HepG2 (cell line): ENCODE measurements around the gene MTOR. TPM values are rescaled to one million over a fixed set of nuclear protein-coding genes. Genes with fewer than 3 reads are reported as not detected.

ENCODE experiments used
- ATF1 ChIP-seq: IDR thresholded peaks from 2 replicates; pipeline ENCODE4 v1.6.1; 2016; ENCODE audit warnings: mild to moderate bottlenecking, control low read depth
- ATF7 ChIP-seq, 2 experiments: fragments of 450-650 bp in 1 of 2; sonication (generic) in 1 of 2; formaldehyde crosslinking in 1 of 2; IDR thresholded peaks; 2 replicates each; pipeline versions ENCODE4 v1.4.0 to v1.6.1; 2016 to 2020; ENCODE audit warnings: antibody characterized with exemption in 1 of 2, mild to moderate bottlenecking in 1 of 2, missing genetic modification reagents in 1 of 2
- CREB1 ChIP-seq, 2 experiments: fragments of 450-650 bp in 1 of 2; IDR thresholded peaks; 2 replicates each; pipeline ENCODE4 v1.6.1; 2016 to 2017; ENCODE audit warnings: control low read depth in 1 of 2, mild to moderate bottlenecking in 1 of 2, missing compliant biosample characterization in 1 of 2, missing genetic modification characterization in 1 of 2
- FOXK2 ChIP-seq: fragments of 450-650 bp; IDR thresholded peaks from 2 replicates; pipeline ENCODE4 v1.6.1; 2016
- KAT8 ChIP-seq: IDR thresholded peaks from 2 replicates; pipeline ENCODE4 v1.6.1; 2016; ENCODE audit warnings: missing genetic modification reagents, missing compliant biosample characterization
- MED1 ChIP-seq: sonication (generic); formaldehyde crosslinking; IDR thresholded peaks from 2 replicates; pipeline ENCODE4 v1.4.0; 2020; ENCODE audit warnings: missing genetic modification reagents
- MTA1 ChIP-seq: sonication (generic); formaldehyde crosslinking; IDR thresholded peaks from 2 replicates; pipeline ENCODE4 v1.4.0; 2020; ENCODE audit warnings: missing genetic modification reagents, mild to moderate bottlenecking, borderline replicate concordance
- MZF1 ChIP-seq: sonication (generic); formaldehyde crosslinking; IDR thresholded peaks from 2 replicates; pipeline ENCODE4 v1.8.1; 2023; ENCODE audit warnings: mild to moderate bottlenecking, missing genetic modification reagents, borderline replicate concordance
- RBM39 ChIP-seq: fragments of 200-400 bp; formaldehyde crosslinking; IDR thresholded peaks from one replicate; pipeline ENCODE4 v1.6.1; 2018; ENCODE audit warnings: antibody characterized with exemption, mild to moderate bottlenecking, low read depth, low read length; ENCODE audit not compliant: poor library complexity, severe bottlenecking
- RELA ChIP-seq: sonication (generic); formaldehyde crosslinking; IDR thresholded peaks from 2 replicates; pipeline ENCODE4 v1.4.0; 2020; ENCODE audit warnings: missing genetic modification reagents
- STAT5B ChIP-seq: sonication (generic); formaldehyde crosslinking; IDR thresholded peaks from 2 replicates; pipeline ENCODE4 v1.4.0; 2020; ENCODE audit warnings: missing genetic modification reagents
- THAP11 ChIP-seq: IDR thresholded peaks from 2 replicates; pipeline ENCODE4 v1.6.1; 2016; ENCODE audit warnings: missing biosample characterization, missing genetic modification reagents
- YEATS2 ChIP-seq: sonication (generic); formaldehyde crosslinking; IDR thresholded peaks from 2 replicates; pipeline ENCODE4 v1.4.0; 2020; ENCODE audit warnings: missing genetic modification reagents, borderline replicate concordance
- ZFAT ChIP-seq: sonication (generic); formaldehyde crosslinking; conservative IDR thresholded peaks from 2 replicates; pipeline ENCODE4 v1.8.1; 2023; ENCODE audit warnings: missing genetic modification reagents, inconsistent platforms
- ZNF354B ChIP-seq: sonication (generic); formaldehyde crosslinking; IDR thresholded peaks from 2 replicates; pipeline ENCODE4 v1.8.0; 2022; ENCODE audit warnings: mild to moderate bottlenecking, missing genetic modification reagents
- ZNF468 ChIP-seq: sonication (generic); formaldehyde crosslinking; IDR thresholded peaks from 2 replicates; pipeline ENCODE4 v1.8.0; 2022; ENCODE audit warnings: mild to moderate bottlenecking, moderate library complexity, missing genetic modification reagents
- ZNF484 ChIP-seq: sonication (generic); formaldehyde crosslinking; IDR thresholded peaks from 2 replicates; pipeline ENCODE4 v1.5.1; 2020; ENCODE audit warnings: mild to moderate bottlenecking, low read depth, missing genetic modification reagents, borderline replicate concordance
- ZNF552 ChIP-seq: sonication (generic); formaldehyde crosslinking; IDR thresholded peaks from 2 replicates; pipeline ENCODE4 v1.9.0; 2022; ENCODE audit warnings: missing genetic modification reagents, mild to moderate bottlenecking, borderline replicate concordance
- ZNF598 ChIP-seq: sonication (generic); formaldehyde crosslinking; IDR thresholded peaks from 2 replicates; pipeline ENCODE4 v1.5.1; 2020; ENCODE audit warnings: mild to moderate bottlenecking, missing genetic modification reagents, borderline replicate concordance
- ZNF614 ChIP-seq: IDR thresholded peaks from 2 replicates; pipeline ENCODE4 v1.6.1; 2018; ENCODE audit warnings: missing biosample characterization, missing genetic modification reagents, inconsistent platforms, borderline replicate concordance
- ZNF777 ChIP-seq: sonication (generic); formaldehyde crosslinking; IDR thresholded peaks from 2 replicates; pipeline ENCODE4 v1.4.0; 2020; ENCODE audit warnings: missing genetic modification reagents
- ZSCAN25 ChIP-seq: sonication (generic); formaldehyde crosslinking; IDR thresholded peaks from 2 replicates; pipeline ENCODE4 v1.8.0; 2022; ENCODE audit warnings: mild to moderate bottlenecking, missing genetic modification reagents
- polyA plus RNA-seq, 8 experiments: library from polyadenylated mRNA; depleted of rRNA in 3 of 8; stranded (reverse) in 7 of 8; unstranded in 1 of 8; fragments of >200 nt; fragmentation: Illumina TruSeq in 4 of 8; extraction: Trizol in 4 of 8; gene quantifications; 2 replicates each; pipeline versions ENCODE4 v1.2.1 to v1.2.3, GENCODE V29; 2011 to 2016; ENCODE audit warnings: low read depth in 4 of 8, missing spikeins in 1 of 8, mixed read lengths in 1 of 8; ENCODE audit not compliant: insufficient read depth in 1 of 8
- total RNA-seq, 5 experiments: library from RNA; depleted of rRNA; stranded (reverse); fragments of >200 nt; fragmentation: Illumina TruSeq; extraction: Trizol; gene quantifications; 2 replicates each; pipeline ENCODE4 v1.2.3, GENCODE V29; 2016; ENCODE audit warnings: low read depth in 1 of 5
- TF ChIP-seq, protein P1 (sequence below): sonication (generic); formaldehyde crosslinking; IDR thresholded peaks from 2 replicates; pipeline ENCODE4 v1.4.0; 2020; ENCODE audit warnings: mild to moderate bottlenecking, missing genetic modification reagents, borderline replicate concordance
- TF ChIP-seq, protein P2 (sequence below): sonication (generic); formaldehyde crosslinking; conservative IDR thresholded peaks from 2 replicates; pipeline ENCODE4 v1.4.0; 2020; ENCODE audit warnings: missing genetic modification reagents
- TF ChIP-seq, protein P3 (sequence below): sonication (generic); formaldehyde crosslinking; IDR thresholded peaks from 2 replicates; pipeline ENCODE4 v1.5.1; 2020; ENCODE audit warnings: mild to moderate bottlenecking, moderate library complexity, missing genetic modification reagents

MTOR gene
- total and polyA plus RNA-seq, 2 of the 13 experiments (the other 11 are each of a cell fraction or from before 2014, with no cell fraction given), result 24.6 to 34.6 TPM

DNA sequence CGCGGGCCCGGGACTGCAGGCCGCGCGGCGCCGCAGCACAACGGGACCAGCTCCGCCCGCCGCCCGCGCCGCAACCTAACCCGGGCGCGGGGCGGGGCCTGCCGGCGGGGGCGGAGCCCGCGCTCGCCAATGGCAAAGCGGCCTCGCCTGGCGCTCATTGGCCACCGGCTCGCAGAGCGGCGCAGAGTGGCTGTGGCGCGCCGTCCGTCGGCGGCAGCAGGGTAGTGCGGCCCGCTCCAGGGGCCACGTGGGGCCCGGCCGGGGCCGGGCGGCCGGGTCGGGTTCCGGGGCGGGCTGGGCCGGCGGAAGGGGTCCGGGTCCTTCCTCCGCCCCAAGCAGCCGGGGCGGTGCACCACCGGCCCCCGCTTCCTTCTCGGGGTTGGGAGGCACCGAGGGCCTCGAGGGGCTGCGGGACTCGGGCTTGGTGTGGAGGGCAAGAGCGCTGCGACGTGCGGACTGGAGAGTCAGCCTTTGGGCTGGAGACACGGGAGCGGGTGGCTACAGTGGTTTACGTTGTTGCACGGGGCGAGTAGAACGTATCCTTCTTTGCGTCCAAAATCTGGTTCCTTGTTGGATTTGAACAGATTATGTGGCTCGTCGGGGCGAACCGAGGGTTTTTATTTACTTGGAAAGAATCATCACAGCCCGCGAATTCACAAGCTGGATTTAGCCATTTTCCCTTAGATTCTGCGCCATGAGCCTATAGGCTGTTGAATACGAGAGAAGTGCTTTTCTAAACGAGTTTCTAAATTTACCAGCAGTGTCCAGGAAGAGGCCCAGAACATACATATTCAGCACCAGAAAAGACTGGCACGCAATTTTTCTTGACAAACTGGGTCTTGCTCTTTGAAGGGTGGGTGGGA, 202.2 kb downstream of the MTOR start, which contains the start of gene SRM (continued):
- no peak for TF ChIP-seq MZF1 (CRISPR knock-in tag)
- no peak for TF ChIP-seq ZNF552 (CRISPR knock-in tag)
- TF ChIP-seq KAT8, result peak; percentile 21; the same call in 1 of the 2 replicates
- TF ChIP-seq ZSCAN25, result no peak
- TF ChIP-seq YEATS2 (CRISPR knock-in tag), result no peak
- TF ChIP-seq ATF7 (IDR thresholded peaks at IDR 0.05), result no peak
- no peak for TF ChIP-seq ATF7 (CRISPR knock-in tag; IDR thresholded peaks at IDR 0.05)
- TF ChIP-seq ZNF354B (CRISPR knock-in tag), result no peak
- peak; percentile 50; the same call in 1 of the 2 replicates for TF ChIP-seq THAP11 (CRISPR knock-in tag)
- TF ChIP-seq ATF1, result no peak
- TF ChIP-seq, protein P1, sequence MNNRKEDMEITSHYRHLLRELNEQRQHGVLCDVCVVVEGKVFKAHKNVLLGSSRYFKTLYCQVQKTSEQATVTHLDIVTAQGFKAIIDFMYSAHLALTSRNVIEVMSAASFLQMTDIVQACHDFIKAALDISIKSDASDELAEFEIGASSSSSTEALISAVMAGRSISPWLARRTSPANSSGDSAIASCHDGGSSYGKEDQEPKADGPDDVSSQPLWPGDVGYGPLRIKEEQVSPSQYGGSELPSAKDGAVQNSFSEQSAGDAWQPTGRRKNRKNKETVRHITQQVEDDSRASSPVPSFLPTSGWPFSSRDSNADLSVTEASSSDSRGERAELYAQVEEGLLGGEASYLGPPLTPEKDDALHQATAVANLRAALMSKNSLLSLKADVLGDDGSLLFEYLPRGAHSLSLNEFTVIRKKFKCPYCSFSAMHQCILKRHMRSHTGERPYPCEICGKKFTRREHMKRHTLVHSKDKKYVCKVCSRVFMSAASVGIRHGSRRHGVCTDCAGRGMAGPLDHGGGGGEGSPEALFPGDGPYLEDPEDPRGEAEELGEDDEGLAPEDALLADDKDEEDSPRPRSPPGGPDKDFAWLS (CRISPR knock-in tag), result no peak
- no peak for TF ChIP-seq MED1 (CRISPR knock-in tag)
- 0 out of 2 replicates have a peak, but pooled peaks have one; percentile 58 for TF ChIP-seq ZNF468 (CRISPR knock-in tag)
- no peak for TF ChIP-seq RBM39
- no peak for TF ChIP-seq RELA (CRISPR knock-in tag)
- TF ChIP-seq ZFAT (CRISPR knock-in tag), result no peak
- no peak for TF ChIP-seq ZNF614
- no peak for TF ChIP-seq MTA1 (CRISPR knock-in tag)
- TF ChIP-seq STAT5B (CRISPR knock-in tag), result no peak
- no peak for TF ChIP-seq ZNF777
- no peak for TF ChIP-seq FOXK2
- TF ChIP-seq, protein P2, sequence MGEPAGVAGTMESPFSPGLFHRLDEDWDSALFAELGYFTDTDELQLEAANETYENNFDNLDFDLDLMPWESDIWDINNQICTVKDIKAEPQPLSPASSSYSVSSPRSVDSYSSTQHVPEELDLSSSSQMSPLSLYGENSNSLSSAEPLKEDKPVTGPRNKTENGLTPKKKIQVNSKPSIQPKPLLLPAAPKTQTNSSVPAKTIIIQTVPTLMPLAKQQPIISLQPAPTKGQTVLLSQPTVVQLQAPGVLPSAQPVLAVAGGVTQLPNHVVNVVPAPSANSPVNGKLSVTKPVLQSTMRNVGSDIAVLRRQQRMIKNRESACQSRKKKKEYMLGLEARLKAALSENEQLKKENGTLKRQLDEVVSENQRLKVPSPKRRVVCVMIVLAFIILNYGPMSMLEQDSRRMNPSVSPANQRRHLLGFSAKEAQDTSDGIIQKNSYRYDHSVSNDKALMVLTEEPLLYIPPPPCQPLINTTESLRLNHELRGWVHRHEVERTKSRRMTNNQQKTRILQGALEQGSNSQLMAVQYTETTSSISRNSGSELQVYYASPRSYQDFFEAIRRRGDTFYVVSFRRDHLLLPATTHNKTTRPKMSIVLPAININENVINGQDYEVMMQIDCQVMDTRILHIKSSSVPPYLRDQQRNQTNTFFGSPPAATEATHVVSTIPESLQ (CRISPR knock-in tag), result no peak
- no peak for TF ChIP-seq ZNF484
- TF ChIP-seq CREB1 (IDR thresholded peaks at IDR 0.05), result peak; percentile 26; the same call in 1 of the 2 replicates
- TF ChIP-seq CREB1 (CRISPR knock-in tag; IDR thresholded peaks at IDR 0.05), result no peak
- TF ChIP-seq ZNF598 (CRISPR knock-in tag), result no peak
- TF ChIP-seq, protein P3, sequence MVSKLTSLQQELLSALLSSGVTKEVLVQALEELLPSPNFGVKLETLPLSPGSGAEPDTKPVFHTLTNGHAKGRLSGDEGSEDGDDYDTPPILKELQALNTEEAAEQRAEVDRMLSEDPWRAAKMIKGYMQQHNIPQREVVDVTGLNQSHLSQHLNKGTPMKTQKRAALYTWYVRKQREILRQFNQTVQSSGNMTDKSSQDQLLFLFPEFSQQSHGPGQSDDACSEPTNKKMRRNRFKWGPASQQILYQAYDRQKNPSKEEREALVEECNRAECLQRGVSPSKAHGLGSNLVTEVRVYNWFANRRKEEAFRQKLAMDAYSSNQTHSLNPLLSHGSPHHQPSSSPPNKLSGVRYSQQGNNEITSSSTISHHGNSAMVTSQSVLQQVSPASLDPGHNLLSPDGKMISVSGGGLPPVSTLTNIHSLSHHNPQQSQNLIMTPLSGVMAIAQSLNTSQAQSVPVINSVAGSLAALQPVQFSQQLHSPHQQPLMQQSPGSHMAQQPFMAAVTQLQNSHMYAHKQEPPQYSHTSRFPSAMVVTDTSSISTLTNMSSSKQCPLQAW (CRISPR knock-in tag), result no peak
